Left lung (tissue), 10 donors: ENCODE results near the gene C9orf72. TPM values are rescaled to one million over a fixed set of nuclear protein-coding genes. Genes with fewer than 3 reads are reported as not detected.

Experiments
- ATAC-seq: fragments of 200-7000 bp; cut with Tn5 transposase; one replicate; pipeline ENCODE4 v1.9.1; 2020; ENCODE audit warnings: moderate library complexity
- DNase-seq, 4 donors: peaks; one replicate each; pipeline ENCODE4 v3.0.0-alpha.2; 2013 to 2020
- H3K27ac ChIP-seq, 2 donors: fragments of 200-600 bp; sonication (generic) in 1 of 2; one replicate each; pipeline versions ENCODE4 v1.5.0 to v1.8.0; 2020 to 2021
- H3K27me3 ChIP-seq, 2 donors: fragments of 200-600 bp; sonication (generic) in 1 of 2; one replicate each; pipeline versions ENCODE4 v1.5.0 to v1.8.0; 2020 to 2021
- H3K36me3 ChIP-seq, 2 donors: fragments of 200-600 bp; sonication (generic) in 1 of 2; one replicate each; pipeline versions ENCODE4 v1.5.0 to v1.8.0; 2020 to 2021
- H3K4me1 ChIP-seq, 2 donors: fragments of 200-600 bp; one replicate each; pipeline ENCODE4 v1.8.0; 2021
- H3K4me3 ChIP-seq, 2 donors: fragments of 200-600 bp; sonication (generic) in 1 of 2; one replicate each; pipeline versions ENCODE4 v1.5.0 to v1.8.0; 2020 to 2021; ENCODE audit warnings: mild to moderate bottlenecking in 1 of 2
- H3K9me3 ChIP-seq, 2 donors: fragments of 200-600 bp; sonication (generic) in 1 of 2; one replicate each; pipeline versions ENCODE4 v1.5.0 to v1.8.0; 2020 to 2021
- CTCF ChIP-seq, 2 donors: fragments of 200-600 bp; sonication (generic) in 1 of 2; IDR thresholded peaks; one replicate each; pipeline versions ENCODE4 v1.5.0 to v1.8.0; 2021; ENCODE audit warnings: antibody characterized with exemption in 2 of 2
- intact Hi-C, 2 donors: fragments of 100-400 bp; cut with DNase I; formaldehyde crosslinking; loops; one replicate each; pipeline versions ENCODE4 v1.11.2 to v1.14.2; 2022
- polyA plus RNA-seq, 6 donors: library from polyadenylated mRNA; unstranded; fragments of 120-200 nt; gene quantifications; one replicate each; pipeline ENCODE4 v1.2.1, GENCODE V29; 2013; ENCODE audit not compliant: insufficient read length in 6 of 6
- total RNA-seq, 2 donors: library from RNA; stranded (reverse); fragmentation: NEBNext Ultra II Directional; extraction: Animal tissue kit (Norgen Biotek cat#: 25700); gene quantifications; one replicate each; pipeline ENCODE4 v1.2.1, GENCODE V29; 2021
- donor health status: DM: no; HTN: yes; CAD: no.
- donor health status: DM: no; HTN: no; CAD: no.

Gene C9orf72
- total and polyA plus RNA-seq, 8 donors: 17.1 to 32.4 (median 23.5) TPM

GRCh38 chr9:27520986-27521385 is 52.3 kb downstream of the C9orf72 start:
- Histone ChIP-seq H3K9me3 (no peaks in the 10 kb centered on the region), H3K4me3 (no peak overlapping the region), H3K4me1 (no peaks in the 10 kb centered on the region), H3K27me3 (no peaks in the 10 kb centered on the region), H3K27ac (no peak overlapping the region), H3K36me3 (no peaks in the 10 kb centered on the region)
- intact Hi-C loops: no loop called here
- no peak for DNase-seq
- TF ChIP-seq CTCF (IDR thresholded peaks at IDR 0.05): no peak
- no peak for ATAC-seq

- Histone ChIP-seq H3K4me3 (no peak overlapping the region), H3K27ac (no peak overlapping the region), H3K4me1 (no peaks in the 10 kb centered on the region), H3K27me3 (no peaks in the 10 kb centered on the region), H3K9me3 (no peaks in the 10 kb centered on the region), H3K36me3 (no peaks in the 10 kb centered on the region)
- no peak for TF ChIP-seq CTCF (IDR thresholded peaks at IDR 0.05)
- ATAC-seq: no peak
- no peak for DNase-seq
- intact Hi-C loops: no loop called here
These were observed 53.5 kb downstream of the C9orf72 start for GRCh38 chr9:27519466-27520465.

- H3K4me1 ChIP-seq: no peaks in the 10 kb centered on the region
- H3K27me3 ChIP-seq: no peaks in the 10 kb centered on the region
- no peak overlapping the region for H3K27ac ChIP-seq
- DNase-seq: no peak
- no peaks in the 10 kb centered on the region for H3K9me3 ChIP-seq
- TF ChIP-seq CTCF (IDR thresholded peaks at IDR 0.05): no peak
- intact Hi-C loops: no loop called here
- no peak for ATAC-seq
- no peaks in the 10 kb centered on the region for H3K36me3 ChIP-seq
- H3K4me3 ChIP-seq: no peak overlapping the region
These were observed 54.5 kb downstream of the C9orf72 start for GRCh38 chr9:27518809-27519208.

GRCh38 chr9:27518006-27518405 is 55.3 kb downstream of the C9orf72 start:
- no peak overlapping the region for H3K4me3 ChIP-seq
- H3K27ac ChIP-seq: no peak overlapping the region
- no peaks in the 10 kb centered on the region for H3K9me3 ChIP-seq
- H3K27me3 ChIP-seq: no peaks in the 10 kb centered on the region
- intact Hi-C loops: no loop called here
- DNase-seq (no peak), ATAC-seq (no peak)
- no peaks in the 10 kb centered on the region for H3K36me3 ChIP-seq
- TF ChIP-seq CTCF (IDR thresholded peaks at IDR 0.05): no peak
- H3K4me1 ChIP-seq: no peaks in the 10 kb centered on the region

GRCh38 chr9:27514551-27514950 is 58.7 kb downstream of the C9orf72 start:
- ATAC-seq: no peak
- Histone ChIP-seq H3K4me1 (no peaks in the 10 kb centered on the region), H3K27ac (no peak overlapping the region)

More at GRCh38 chr9:27514551-27514950, 58.7 kb downstream of the C9orf72 start:
- intact Hi-C loops: no loop called here
- no peak overlapping the region for H3K4me3 ChIP-seq
- TF ChIP-seq CTCF (IDR thresholded peaks at IDR 0.05): no peak
- H3K9me3 ChIP-seq: no peaks in the 10 kb centered on the region
- H3K36me3 ChIP-seq: no peaks in the 10 kb centered on the region
- peak in 2 of 4 donors; percentile 48 to 75 for DNase-seq
- H3K27me3 ChIP-seq: no peaks in the 10 kb centered on the region
